GM23338 (cell line): ENCODE data around the gene WFS1. TPM values are rescaled to one million over a fixed set of nuclear protein-coding genes. Genes with fewer than 3 reads are reported as not detected.

Experiments used
- ATAC-seq: fragments of 200-7000 bp; cut with Tn5 transposase; 3 replicates; pipeline ENCODE4 v1.9.1; 2020
- DNase-seq: peaks from one replicate; pipeline ENCODE4 v3.0.0-alpha.2; 2015; ENCODE audit warnings: low spot score
- H2AFZ ChIP-seq: fragments of 200-600 bp; sonication (generic); 2 replicates; pipeline ENCODE4 v1.8.0; 2016; ENCODE audit warnings: antibody characterized with exemption, mild to moderate bottlenecking, moderate library complexity
- H3F3A ChIP-seq: fragments of 200-600 bp; sonication (generic); replicated peaks from 2 replicates; pipeline ENCODE4 v1.8.0; 2017; ENCODE audit warnings: antibody characterized with exemption, mixed run types, low read depth
- H3K27ac ChIP-seq: fragments of 200-600 bp; sonication (generic); 2 replicates; pipeline ENCODE4 v1.6.1; 2016; ENCODE audit warnings: low read depth
- H3K27me3 ChIP-seq: fragments of 200-600 bp; sonication (generic); 2 replicates; pipeline ENCODE4 v1.8.0; 2016; ENCODE audit warnings: mild to moderate bottlenecking, mixed run types, moderate library complexity; ENCODE audit not compliant: insufficient read depth
- H3K36me3 ChIP-seq: fragments of 200-600 bp; sonication (generic); 2 replicates; pipeline ENCODE4 v1.8.0; 2016; ENCODE audit warnings: mild to moderate bottlenecking; ENCODE audit not compliant: insufficient read depth
- H3K4me1 ChIP-seq: fragments of 200-600 bp; sonication (generic); 2 replicates; pipeline ENCODE4 v1.8.0; 2016; ENCODE audit warnings: mild to moderate bottlenecking, moderate library complexity; ENCODE audit not compliant: insufficient read depth
- H3K4me2 ChIP-seq: fragments of 200-600 bp; sonication (generic); 2 replicates; pipeline ENCODE4 v1.7.1; 2017; ENCODE audit warnings: mixed run types
- H3K4me3 ChIP-seq: fragments of 200-600 bp; sonication (generic); 2 replicates; pipeline ENCODE4 v1.6.1; 2016; ENCODE audit warnings: mixed run types
- H3K79me2 ChIP-seq: fragments of 200-600 bp; sonication (generic); replicated peaks from 2 replicates; pipeline ENCODE4 v1.8.0; 2017; ENCODE audit warnings: mild to moderate bottlenecking; ENCODE audit not compliant: insufficient read depth
- H3K9me2 ChIP-seq: fragments of 200-600 bp; sonication (generic); 2 replicates; pipeline ENCODE4 v1.8.0; 2017; ENCODE audit not compliant: insufficient read depth
- H4K20me1 ChIP-seq: fragments of 200-600 bp; sonication (generic); replicated peaks from 2 replicates; pipeline ENCODE4 v1.8.0; 2017; ENCODE audit warnings: mild to moderate bottlenecking; ENCODE audit not compliant: insufficient read depth
- H3K27ac Mint-ChIP-seq: 2 replicates; pipeline ENCODE4 v1.8.0; 2020; ENCODE audit warnings: inconsistent platforms, mild to moderate bottlenecking, moderate library complexity, mixed read lengths
- H3K27me3 Mint-ChIP-seq: 3 replicates; pipeline ENCODE4 v1.8.0; 2022; ENCODE audit warnings: low read depth, mild to moderate bottlenecking, moderate library complexity, mixed read lengths, inconsistent platforms; ENCODE audit not compliant: insufficient read depth, poor library complexity
- H3K36me3 Mint-ChIP-seq: 3 replicates; pipeline ENCODE4 v1.8.0; 2021; ENCODE audit warnings: low read depth, mild to moderate bottlenecking, inconsistent platforms, moderate library complexity, mixed read lengths
- H3K4me1 Mint-ChIP-seq: 3 replicates; pipeline ENCODE4 v1.8.0; 2020; ENCODE audit warnings: mild to moderate bottlenecking, inconsistent platforms, mixed read lengths
- H3K4me3 Mint-ChIP-seq: 3 replicates; pipeline ENCODE4 v1.8.0; 2021; ENCODE audit warnings: moderate library complexity, mild to moderate bottlenecking, inconsistent platforms, mixed read lengths
- H3K9me3 Mint-ChIP-seq: 3 replicates; pipeline ENCODE4 v1.8.0; 2020; ENCODE audit warnings: moderate library complexity, mild to moderate bottlenecking, inconsistent platforms, mixed read lengths
- CREB1 ChIP-seq: fragments of 250-450 bp; sonication (Bioruptor Pico); IDR thresholded peaks from 2 replicates; pipeline ENCODE4 v1.5.0; 2020; ENCODE audit warnings: low read depth, mild to moderate bottlenecking, moderate library complexity
- EZH2 ChIP-seq: fragments of 200-600 bp; sonication (generic); IDR thresholded peaks from one replicate; pipeline ENCODE4 v1.8.0; 2017; ENCODE audit warnings: antibody characterized with exemption, mild to moderate bottlenecking, low read depth; ENCODE audit not compliant: unreplicated experiment
- EZH2phosphoT487 ChIP-seq: fragments of 200-600 bp; sonication (generic); IDR thresholded peaks from one replicate; pipeline ENCODE4 v1.8.1; 2018; ENCODE audit warnings: antibody characterized with exemption; ENCODE audit not compliant: unreplicated experiment
- NANOG ChIP-seq: IDR thresholded peaks from 2 replicates; pipeline ENCODE4 v1.6.1; 2016; ENCODE audit warnings: antibody characterized with exemption, borderline replicate concordance
- POLR2AphosphoS5 ChIP-seq: IDR thresholded peaks from 2 replicates; pipeline ENCODE4 v1.6.1; 2016; ENCODE audit warnings: antibody characterized with exemption, low read depth
- STAT1 ChIP-seq: IDR thresholded peaks from one replicate; pipeline ENCODE4 v1.6.1; 2016; ENCODE audit warnings: antibody characterized with exemption; ENCODE audit not compliant: unreplicated experiment
- ZNF114 ChIP-seq: fragments of 250-450 bp; sonication (Bioruptor Pico); IDR thresholded peaks from 2 replicates; pipeline ENCODE4 v1.5.0; 2020; ENCODE audit warnings: mild to moderate bottlenecking, moderate library complexity
- ZNF331 ChIP-seq: fragments of 250-450 bp; sonication (Bioruptor Pico); IDR thresholded peaks from 2 replicates; pipeline ENCODE4 v1.5.0; 2020; ENCODE audit warnings: low read depth, mild to moderate bottlenecking, moderate library complexity
- polyA plus RNA-seq: library from polyadenylated mRNA; unstranded; fragments of >200 nt; fragmentation: Nextera tagmentation; extraction: Ambion mirVana; gene quantifications from 2 replicates; pipeline ENCODE4 v1.2.1, GENCODE V29; 2016
- total RNA-seq: library from RNA; depleted of rRNA; stranded (reverse); fragments of >200 nt; shearing (Covaris generic); gene quantifications from 2 replicates; pipeline ENCODE4 v1.2.3, GENCODE V29; 2014
- TF ChIP-seq, protein P1 (sequence below), 2 experiments: fragments of 200-600 bp in 1 of 2; sonication (generic) in 1 of 2; conservative IDR thresholded peaks; 2 replicates each; pipeline versions ENCODE4 v1.5.1 to v1.6.1; 2016 to 2017; ENCODE audit warnings: antibody characterized with exemption in 2 of 2, low read depth in 2 of 2, mild to moderate bottlenecking in 2 of 2, moderate library complexity in 1 of 2
- TF ChIP-seq, protein P2 (sequence below): fragments of 250-450 bp; sonication (Bioruptor Pico); IDR thresholded peaks from 2 replicates; pipeline ENCODE4 v1.5.0; 2020; ENCODE audit warnings: mild to moderate bottlenecking, moderate library complexity
- TF ChIP-seq, protein P3 (sequence below): IDR thresholded peaks from one replicate; pipeline ENCODE4 v1.6.1; 2018; ENCODE audit warnings: antibody characterized with exemption; ENCODE audit not compliant: unreplicated experiment
- TF ChIP-seq, protein P4 (sequence below): IDR thresholded peaks from 2 replicates; pipeline ENCODE4 v1.6.1; 2016; ENCODE audit warnings: antibody characterized with exemption

The WFS1 gene
- total and polyA plus RNA-seq, 2 experiments from 2014 or later, result 24.7 to 45.4 TPM

DNA sequence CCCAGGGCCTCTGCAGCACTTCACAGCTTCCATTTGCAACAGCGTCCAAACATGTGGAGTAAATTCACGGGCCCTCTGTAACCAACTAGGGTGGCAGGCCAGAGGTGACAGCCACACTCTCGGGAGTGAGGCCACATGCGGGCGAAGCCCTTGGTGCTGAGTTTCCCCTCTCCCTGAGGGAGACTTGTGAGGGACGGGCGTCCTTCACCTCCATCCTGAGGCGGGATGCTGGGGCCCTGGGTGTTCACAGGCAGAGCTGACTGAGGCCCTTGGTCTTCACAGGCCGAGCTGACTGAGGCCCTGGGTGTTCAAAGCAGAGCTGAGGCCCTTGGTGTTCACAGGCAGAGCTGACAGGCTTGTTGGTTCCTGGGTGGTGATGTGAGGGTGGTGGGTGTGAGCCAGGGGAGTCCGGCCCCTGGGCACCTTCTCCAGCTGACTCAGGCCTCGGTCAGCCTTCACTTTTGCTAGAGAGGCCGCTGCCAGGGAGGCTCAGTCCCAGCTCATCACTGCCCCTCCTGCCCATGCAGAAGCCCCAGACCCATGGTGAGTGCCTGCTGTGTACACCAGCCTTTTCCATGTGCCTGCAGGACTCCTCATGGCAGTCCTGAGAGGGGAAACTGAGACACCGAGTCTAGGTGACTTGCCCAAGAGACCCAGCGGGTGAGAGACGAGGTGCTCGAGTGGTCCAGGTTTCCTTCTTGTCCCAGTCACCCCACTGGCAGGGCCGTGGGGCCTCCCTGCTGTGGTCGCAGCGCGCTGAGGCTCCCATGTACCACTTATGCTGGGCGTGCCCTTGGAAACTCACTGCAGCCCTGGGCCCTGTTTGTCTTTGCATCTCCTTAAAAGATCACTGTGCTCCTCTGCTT, 8.5 kb downstream of the WFS1 start (continued):
- TF ChIP-seq, protein P1, sequence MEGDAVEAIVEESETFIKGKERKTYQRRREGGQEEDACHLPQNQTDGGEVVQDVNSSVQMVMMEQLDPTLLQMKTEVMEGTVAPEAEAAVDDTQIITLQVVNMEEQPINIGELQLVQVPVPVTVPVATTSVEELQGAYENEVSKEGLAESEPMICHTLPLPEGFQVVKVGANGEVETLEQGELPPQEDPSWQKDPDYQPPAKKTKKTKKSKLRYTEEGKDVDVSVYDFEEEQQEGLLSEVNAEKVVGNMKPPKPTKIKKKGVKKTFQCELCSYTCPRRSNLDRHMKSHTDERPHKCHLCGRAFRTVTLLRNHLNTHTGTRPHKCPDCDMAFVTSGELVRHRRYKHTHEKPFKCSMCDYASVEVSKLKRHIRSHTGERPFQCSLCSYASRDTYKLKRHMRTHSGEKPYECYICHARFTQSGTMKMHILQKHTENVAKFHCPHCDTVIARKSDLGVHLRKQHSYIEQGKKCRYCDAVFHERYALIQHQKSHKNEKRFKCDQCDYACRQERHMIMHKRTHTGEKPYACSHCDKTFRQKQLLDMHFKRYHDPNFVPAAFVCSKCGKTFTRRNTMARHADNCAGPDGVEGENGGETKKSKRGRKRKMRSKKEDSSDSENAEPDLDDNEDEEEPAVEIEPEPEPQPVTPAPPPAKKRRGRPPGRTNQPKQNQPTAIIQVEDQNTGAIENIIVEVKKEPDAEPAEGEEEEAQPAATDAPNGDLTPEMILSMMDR (conservative IDR thresholded peaks at IDR 0.05; ENCODE audit: low read depth in 2 of 2), result no peak
- no peak for TF ChIP-seq STAT1

DNA sequence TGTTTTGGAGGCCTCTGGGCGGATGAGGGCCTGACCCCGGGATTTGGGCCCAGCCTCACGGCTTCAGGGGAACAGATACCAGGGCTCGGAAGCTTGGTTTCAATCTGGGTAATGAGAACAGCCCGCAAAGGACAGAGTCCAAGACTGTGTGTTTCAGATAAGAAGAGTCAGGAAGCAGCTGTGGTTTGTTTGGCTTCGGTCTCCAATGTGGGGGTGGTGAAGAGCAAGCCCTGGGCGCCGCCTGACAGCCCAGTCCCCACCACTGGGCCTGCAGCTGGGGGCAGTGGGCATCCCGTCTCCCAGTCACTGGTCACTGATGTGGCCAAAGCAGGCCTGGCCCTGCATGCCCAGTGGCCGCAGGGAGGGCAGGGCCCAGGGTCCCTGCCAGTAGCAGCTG, 9.1 kb downstream of the WFS1 start:
- no peak overlapping the region for H3K27ac Mint-ChIP-seq
- H3K36me3 Mint-ChIP-seq, result no peaks in the 10 kb centered on the region
- TF ChIP-seq, protein P2, sequence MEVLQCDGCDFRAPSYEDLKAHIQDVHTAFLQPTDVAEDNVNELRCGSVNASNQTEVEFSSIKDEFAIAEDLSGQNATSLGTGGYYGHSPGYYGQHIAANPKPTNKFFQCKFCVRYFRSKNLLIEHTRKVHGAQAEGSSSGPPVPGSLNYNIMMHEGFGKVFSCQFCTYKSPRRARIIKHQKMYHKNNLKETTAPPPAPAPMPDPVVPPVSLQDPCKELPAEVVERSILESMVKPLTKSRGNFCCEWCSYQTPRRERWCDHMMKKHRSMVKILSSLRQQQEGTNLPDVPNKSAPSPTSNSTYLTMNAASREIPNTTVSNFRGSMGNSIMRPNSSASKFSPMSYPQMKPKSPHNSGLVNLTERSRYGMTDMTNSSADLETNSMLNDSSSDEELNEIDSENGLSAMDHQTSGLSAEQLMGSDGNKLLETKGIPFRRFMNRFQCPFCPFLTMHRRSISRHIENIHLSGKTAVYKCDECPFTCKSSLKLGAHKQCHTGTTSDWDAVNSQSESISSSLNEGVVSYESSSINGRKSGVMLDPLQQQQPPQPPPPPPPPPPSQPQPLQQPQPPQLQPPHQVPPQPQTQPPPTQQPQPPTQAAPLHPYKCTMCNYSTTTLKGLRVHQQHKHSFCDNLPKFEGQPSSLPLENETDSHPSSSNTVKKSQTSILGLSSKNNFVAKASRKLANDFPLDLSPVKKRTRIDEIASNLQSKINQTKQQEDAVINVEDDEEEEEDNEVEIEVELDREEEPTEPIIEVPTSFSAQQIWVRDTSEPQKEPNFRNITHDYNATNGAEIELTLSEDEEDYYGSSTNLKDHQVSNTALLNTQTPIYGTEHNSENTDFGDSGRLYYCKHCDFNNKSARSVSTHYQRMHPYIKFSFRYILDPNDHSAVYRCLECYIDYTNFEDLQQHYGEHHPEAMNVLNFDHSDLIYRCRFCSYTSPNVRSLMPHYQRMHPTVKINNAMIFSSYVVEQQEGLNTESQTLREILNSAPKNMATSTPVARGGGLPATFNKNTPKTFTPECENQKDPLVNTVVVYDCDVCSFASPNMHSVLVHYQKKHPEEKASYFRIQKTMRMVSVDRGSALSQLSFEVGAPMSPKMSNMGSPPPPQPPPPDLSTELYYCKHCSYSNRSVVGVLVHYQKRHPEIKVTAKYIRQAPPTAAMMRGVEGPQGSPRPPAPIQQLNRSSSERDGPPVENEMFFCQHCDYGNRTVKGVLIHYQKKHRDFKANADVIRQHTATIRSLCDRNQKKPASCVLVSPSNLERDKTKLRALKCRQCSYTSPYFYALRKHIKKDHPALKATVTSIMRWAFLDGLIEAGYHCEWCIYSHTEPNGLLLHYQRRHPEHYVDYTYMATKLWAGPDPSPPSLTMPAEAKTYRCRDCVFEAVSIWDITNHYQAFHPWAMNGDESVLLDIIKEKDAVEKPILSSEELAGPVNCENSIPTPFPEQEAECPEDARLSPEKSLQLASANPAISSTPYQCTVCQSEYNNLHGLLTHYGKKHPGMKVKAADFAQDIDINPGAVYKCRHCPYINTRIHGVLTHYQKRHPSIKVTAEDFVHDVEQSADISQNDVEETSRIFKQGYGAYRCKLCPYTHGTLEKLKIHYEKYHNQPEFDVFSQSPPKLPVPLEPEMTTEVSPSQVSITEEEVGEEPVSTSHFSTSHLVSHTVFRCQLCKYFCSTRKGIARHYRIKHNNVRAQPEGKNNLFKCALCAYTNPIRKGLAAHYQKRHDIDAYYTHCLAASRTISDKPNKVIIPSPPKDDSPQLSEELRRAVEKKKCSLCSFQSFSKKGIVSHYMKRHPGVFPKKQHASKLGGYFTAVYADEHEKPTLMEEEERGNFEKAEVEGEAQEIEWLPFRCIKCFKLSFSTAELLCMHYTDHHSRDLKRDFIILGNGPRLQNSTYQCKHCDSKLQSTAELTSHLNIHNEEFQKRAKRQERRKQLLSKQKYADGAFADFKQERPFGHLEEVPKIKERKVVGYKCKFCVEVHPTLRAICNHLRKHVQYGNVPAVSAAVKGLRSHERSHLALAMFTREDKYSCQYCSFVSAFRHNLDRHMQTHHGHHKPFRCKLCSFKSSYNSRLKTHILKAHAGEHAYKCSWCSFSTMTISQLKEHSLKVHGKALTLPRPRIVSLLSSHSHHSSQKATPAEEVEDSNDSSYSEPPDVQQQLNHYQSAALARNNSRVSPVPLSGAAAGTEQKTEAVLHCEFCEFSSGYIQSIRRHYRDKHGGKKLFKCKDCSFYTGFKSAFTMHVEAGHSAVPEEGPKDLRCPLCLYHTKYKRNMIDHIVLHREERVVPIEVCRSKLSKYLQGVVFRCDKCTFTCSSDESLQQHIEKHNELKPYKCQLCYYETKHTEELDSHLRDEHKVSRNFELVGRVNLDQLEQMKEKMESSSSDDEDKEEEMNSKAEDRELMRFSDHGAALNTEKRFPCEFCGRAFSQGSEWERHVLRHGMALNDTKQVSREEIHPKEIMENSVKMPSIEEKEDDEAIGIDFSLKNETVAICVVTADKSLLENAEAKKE (CRISPR knock-in tag), result no peak
- TF ChIP-seq ZNF114 (CRISPR knock-in tag) (no peak), EZH2 (no peak), NANOG (no peak), EZH2phosphoT487 (no peak), POLR2AphosphoS5 (no peak), ZNF331 (no peak), CREB1 (no peak), STAT1 (no peak)
- TF ChIP-seq, protein P3, sequence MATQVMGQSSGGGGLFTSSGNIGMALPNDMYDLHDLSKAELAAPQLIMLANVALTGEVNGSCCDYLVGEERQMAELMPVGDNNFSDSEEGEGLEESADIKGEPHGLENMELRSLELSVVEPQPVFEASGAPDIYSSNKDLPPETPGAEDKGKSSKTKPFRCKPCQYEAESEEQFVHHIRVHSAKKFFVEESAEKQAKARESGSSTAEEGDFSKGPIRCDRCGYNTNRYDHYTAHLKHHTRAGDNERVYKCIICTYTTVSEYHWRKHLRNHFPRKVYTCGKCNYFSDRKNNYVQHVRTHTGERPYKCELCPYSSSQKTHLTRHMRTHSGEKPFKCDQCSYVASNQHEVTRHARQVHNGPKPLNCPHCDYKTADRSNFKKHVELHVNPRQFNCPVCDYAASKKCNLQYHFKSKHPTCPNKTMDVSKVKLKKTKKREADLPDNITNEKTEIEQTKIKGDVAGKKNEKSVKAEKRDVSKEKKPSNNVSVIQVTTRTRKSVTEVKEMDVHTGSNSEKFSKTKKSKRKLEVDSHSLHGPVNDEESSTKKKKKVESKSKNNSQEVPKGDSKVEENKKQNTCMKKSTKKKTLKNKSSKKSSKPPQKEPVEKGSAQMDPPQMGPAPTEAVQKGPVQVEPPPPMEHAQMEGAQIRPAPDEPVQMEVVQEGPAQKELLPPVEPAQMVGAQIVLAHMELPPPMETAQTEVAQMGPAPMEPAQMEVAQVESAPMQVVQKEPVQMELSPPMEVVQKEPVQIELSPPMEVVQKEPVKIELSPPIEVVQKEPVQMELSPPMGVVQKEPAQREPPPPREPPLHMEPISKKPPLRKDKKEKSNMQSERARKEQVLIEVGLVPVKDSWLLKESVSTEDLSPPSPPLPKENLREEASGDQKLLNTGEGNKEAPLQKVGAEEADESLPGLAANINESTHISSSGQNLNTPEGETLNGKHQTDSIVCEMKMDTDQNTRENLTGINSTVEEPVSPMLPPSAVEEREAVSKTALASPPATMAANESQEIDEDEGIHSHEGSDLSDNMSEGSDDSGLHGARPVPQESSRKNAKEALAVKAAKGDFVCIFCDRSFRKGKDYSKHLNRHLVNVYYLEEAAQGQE, result no peak
- TF ChIP-seq, protein P4, sequence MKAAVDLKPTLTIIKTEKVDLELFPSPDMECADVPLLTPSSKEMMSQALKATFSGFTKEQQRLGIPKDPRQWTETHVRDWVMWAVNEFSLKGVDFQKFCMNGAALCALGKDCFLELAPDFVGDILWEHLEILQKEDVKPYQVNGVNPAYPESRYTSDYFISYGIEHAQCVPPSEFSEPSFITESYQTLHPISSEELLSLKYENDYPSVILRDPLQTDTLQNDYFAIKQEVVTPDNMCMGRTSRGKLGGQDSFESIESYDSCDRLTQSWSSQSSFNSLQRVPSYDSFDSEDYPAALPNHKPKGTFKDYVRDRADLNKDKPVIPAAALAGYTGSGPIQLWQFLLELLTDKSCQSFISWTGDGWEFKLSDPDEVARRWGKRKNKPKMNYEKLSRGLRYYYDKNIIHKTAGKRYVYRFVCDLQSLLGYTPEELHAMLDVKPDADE, result no peak

More for the DNA sequence above, 9.1 kb downstream of the WFS1 start:
- Histone ChIP-seq H2AFZ (no peak overlapping the region), H3K9me2 (no peaks in the 10 kb centered on the region), H3K36me3 (no peaks in the 10 kb centered on the region), H3K27ac (no peak overlapping the region), H3K79me2 (peaks cover 11% of the 10 kb centered on the region), H4K20me1 (0 out of 2 replicates have a peak, but pooled peaks cover 1% of the 10 kb centered on the region), H3K27me3 (no peaks in the 10 kb centered on the region), H3F3A (no peaks in the 10 kb centered on the region), H3K4me2 (no peak overlapping the region), H3K4me3 (no peak overlapping the region), H3K4me1 (peaks cover 9% of the 10 kb centered on the region; the same call in 1 of the 2 replicates)
- Mint-ChIP-seq H3K4me3 (no peak overlapping the region), H3K4me1 (peaks cover 11% of the 10 kb centered on the region), H3K27me3 (peaks cover 9% of the 10 kb centered on the region), H3K9me3 (no peaks in the 10 kb centered on the region; the same call in 2 of the 3 replicates)
- ATAC-seq (no peak), DNase-seq (no peak)
